ENCODE measurements around the gene LDLRAD4.

LDLRAD4 gene

DNA sequence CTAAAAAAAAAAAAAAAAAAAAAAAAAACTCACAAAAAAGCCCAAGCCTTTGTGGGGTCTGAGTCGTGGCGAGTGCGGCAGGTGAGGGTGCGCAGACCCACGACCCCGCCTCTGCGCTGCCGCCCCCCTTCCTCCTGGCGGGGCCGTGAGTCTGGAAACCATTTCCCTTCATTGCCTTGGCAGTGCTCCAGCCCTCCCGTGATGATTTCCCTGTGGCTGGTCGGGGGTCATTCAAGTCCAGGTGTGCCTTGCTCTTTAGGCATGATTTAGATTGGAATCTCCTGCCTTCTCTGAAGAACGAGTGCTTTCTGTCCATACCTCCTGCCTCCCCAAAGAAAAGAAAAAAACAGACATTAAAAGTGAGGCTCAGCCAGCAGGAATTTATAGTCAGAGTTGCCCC is 346.0 kb downstream of the LDLRAD4 start:
- Histone ChIP-seq H3K4me3 (ENCODE audit: low read depth, low read length) (no peak overlapping the region), H3K27ac (no peak overlapping the region), H3K9ac (no peak overlapping the region), H3K4me2 (ENCODE audit: low read length) (no peak overlapping the region), H3K79me2 (no peaks in the 10 kb centered on the region), H3K27me3 (ENCODE audit: control insufficient read depth, insufficient read depth, low read length) (no peaks in the 10 kb centered on the region), H3K9me3 (ENCODE audit: control insufficient read depth, low read length) (no peaks in the 10 kb centered on the region), H2AFZ (no peak overlapping the region), H3K4me1 (no peaks in the 10 kb centered on the region), H3K36me3 (ENCODE audit: control insufficient read depth, insufficient read depth, low read length) (no peaks in the 10 kb centered on the region)
- TF ChIP-seq, protein P1, sequence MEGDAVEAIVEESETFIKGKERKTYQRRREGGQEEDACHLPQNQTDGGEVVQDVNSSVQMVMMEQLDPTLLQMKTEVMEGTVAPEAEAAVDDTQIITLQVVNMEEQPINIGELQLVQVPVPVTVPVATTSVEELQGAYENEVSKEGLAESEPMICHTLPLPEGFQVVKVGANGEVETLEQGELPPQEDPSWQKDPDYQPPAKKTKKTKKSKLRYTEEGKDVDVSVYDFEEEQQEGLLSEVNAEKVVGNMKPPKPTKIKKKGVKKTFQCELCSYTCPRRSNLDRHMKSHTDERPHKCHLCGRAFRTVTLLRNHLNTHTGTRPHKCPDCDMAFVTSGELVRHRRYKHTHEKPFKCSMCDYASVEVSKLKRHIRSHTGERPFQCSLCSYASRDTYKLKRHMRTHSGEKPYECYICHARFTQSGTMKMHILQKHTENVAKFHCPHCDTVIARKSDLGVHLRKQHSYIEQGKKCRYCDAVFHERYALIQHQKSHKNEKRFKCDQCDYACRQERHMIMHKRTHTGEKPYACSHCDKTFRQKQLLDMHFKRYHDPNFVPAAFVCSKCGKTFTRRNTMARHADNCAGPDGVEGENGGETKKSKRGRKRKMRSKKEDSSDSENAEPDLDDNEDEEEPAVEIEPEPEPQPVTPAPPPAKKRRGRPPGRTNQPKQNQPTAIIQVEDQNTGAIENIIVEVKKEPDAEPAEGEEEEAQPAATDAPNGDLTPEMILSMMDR (IDR thresholded peaks at IDR 0.05), result no peak

DNA sequence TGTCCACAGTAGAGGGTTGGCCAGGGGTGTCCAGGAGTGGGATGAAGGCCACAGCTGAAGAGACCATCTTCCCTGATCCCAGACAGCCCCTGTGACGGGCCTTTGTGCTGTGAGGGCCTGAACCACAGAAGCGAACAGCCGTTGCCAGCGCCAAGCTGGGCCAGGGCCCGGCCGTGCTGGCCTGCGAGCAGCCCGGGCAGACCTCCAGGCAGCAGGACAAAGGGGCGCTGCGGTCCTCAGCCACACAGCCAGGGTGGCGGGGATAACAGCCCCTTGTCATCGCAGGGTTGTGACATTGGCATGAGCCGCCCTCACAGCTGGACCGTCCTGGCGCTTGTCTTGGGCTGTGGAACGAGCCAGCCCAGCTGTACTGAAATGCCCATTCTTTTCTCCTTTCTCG is 346.7 kb downstream of the LDLRAD4 start:
- H3K4me1 ChIP-seq, result no peaks in the 10 kb centered on the region
- H3K4me2 ChIP-seq (ENCODE audit: low read length), result no peak overlapping the region
- H3K27me3 ChIP-seq (ENCODE audit: control insufficient read depth, insufficient read depth, low read length), result no peaks in the 10 kb centered on the region
- no peak overlapping the region for H3K27ac ChIP-seq
- H3K4me3 ChIP-seq (ENCODE audit: low read depth, low read length), result no peak overlapping the region
- no peak overlapping the region for H2AFZ ChIP-seq
- no peaks in the 10 kb centered on the region for H3K79me2 ChIP-seq
- H3K36me3 ChIP-seq (ENCODE audit: control insufficient read depth, insufficient read depth, low read length), result no peaks in the 10 kb centered on the region
- no peak overlapping the region for H3K9ac ChIP-seq
- TF ChIP-seq, protein P1 (IDR thresholded peaks at IDR 0.05), result no peak
- H3K9me3 ChIP-seq (ENCODE audit: control insufficient read depth, low read length), result no peaks in the 10 kb centered on the region

DNA sequence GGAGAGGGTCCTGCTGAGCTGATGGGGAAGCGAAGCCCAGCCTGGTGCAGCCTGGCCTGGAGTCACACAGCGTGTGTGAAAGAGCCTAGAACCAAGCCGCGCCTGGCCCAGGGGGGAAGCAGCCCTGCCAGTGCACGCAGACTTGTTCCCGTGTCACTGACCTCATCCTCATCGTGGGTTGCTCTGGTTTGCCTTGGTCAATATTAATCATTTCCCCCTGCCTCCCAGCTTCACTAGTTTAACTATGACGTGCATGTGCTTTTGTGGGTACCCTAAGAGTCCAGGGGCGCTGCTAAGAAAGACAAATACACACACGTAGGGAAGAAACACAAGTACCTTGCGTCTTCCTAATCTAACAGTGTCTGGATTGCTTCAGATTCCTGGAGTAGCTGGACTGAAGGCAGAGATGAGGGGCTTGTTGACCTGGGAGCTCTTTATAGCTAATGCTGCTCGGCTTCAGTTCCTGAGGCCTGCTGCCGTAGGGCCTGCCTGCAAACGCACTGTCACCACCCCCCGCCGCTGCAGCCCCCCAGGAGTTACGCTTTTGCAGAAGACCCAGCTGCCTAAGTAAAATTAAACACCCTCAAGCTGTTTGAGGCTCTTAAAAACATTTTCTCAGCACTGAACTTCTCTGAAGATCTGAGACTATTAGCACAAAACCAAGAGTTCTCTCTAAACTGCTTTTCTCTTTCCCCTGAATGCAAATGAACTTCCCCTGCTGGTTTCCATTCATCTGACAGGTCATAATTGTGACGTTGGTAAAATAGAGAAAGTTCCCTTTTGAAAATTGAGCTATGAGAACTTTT is 348.6 kb downstream of the LDLRAD4 start:
- TF ChIP-seq, protein P1 (IDR thresholded peaks at IDR 0.05), result no peak
- H3K4me1 ChIP-seq, result no peaks in the 10 kb centered on the region

DNA sequence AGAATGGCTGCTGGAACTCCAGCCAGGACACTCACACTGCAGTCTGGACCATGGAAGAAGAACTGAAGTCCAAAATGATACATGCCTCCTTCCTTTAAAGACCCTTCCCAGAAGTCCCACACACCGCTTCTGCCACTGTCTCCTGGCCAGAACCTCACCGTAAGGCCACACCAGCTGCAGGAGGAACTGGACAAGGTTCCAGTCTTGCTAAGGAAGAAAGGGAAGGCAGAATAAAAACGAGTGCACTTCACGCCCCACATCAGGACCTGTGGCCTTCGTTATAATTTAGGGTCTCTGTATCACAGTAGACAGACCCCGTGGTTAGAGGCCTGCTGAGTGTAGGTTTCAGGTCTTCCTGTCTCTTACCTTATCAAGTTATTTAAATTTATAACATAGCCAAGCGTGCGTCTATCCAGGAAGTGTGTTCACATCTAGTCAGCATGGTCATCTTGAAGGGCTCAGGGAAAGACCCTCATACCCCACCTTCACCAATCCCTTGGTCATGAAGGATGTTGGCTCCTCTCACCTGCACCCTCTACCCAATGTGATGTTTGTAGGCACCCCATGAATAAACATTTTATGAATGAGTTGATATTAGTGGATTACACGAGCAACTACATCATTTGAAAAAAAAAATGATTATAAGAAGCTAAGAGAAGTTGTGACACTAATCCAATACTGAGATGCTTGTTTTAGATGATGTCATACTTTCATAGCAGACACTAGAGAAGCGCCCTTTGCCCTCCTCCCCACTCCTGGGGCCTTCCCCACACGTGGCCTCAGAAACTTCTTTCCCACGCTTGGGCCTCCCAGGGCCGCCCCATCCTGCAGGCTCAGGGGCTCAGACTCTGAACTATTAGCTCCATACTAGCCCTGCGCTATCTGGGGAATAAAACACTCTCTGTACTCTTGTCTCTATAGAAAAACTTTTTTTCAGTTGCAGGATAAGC is 350.2 kb downstream of the LDLRAD4 start:
- H3K4me3 ChIP-seq (ENCODE audit: low read depth, low read length), result no peak overlapping the region
- no peak overlapping the region for H3K4me2 ChIP-seq (ENCODE audit: low read length)
- H3K79me2 ChIP-seq, result no peaks in the 10 kb centered on the region
- TF ChIP-seq, protein P1 (IDR thresholded peaks at IDR 0.05), result no peak
- no peak overlapping the region for H3K9ac ChIP-seq
- H3K27me3 ChIP-seq (ENCODE audit: control insufficient read depth, insufficient read depth, low read length), result no peaks in the 10 kb centered on the region
- no peak overlapping the region for H2AFZ ChIP-seq
- no peak overlapping the region for H3K27ac ChIP-seq
- H3K9me3 ChIP-seq (ENCODE audit: control insufficient read depth, low read length), result no peaks in the 10 kb centered on the region
- H3K36me3 ChIP-seq (ENCODE audit: control insufficient read depth, insufficient read depth, low read length), result no peaks in the 10 kb centered on the region
- H3K4me1 ChIP-seq, result no peaks in the 10 kb centered on the region

More for the DNA sequence above, 348.6 kb downstream of the LDLRAD4 start:
- H3K36me3 ChIP-seq (ENCODE audit: control insufficient read depth, insufficient read depth, low read length), result no peaks in the 10 kb centered on the region
- no peak overlapping the region for H3K4me3 ChIP-seq (ENCODE audit: low read depth, low read length)
- H3K9me3 ChIP-seq (ENCODE audit: control insufficient read depth, low read length), result no peaks in the 10 kb centered on the region
- H3K4me2 ChIP-seq (ENCODE audit: low read length), result no peak overlapping the region
- no peaks in the 10 kb centered on the region for H3K79me2 ChIP-seq
- no peaks in the 10 kb centered on the region for H3K27me3 ChIP-seq (ENCODE audit: control insufficient read depth, insufficient read depth, low read length)
- H2AFZ ChIP-seq, result no peak overlapping the region
- H3K9ac ChIP-seq, result no peak overlapping the region
- H3K27ac ChIP-seq, result no peak overlapping the region
